ENCODE data around the gene ACBD3.

GRCh38 chr1:226217273-226217672, 30.7 kb upstream of the ACBD3 start:
- TF ChIP-seq CTCF (IDR thresholded peaks at IDR 0.05; ENCODE audit: insufficient read depth, low read length) (no peak), POLR2AphosphoS5 (IDR thresholded peaks at IDR 0.05; ENCODE audit: low read depth) (no peak), REST (IDR thresholded peaks at IDR 0.05; ENCODE audit: insufficient replicate concordance, low read depth) (no peak), GABPA (IDR thresholded peaks at IDR 0.05; ENCODE audit: low read depth) (no peak), SPI1 (IDR thresholded peaks at IDR 0.05; ENCODE audit: borderline replicate concordance, low read depth) (no peak)
